IPS-11a (cell line): Measurements from ENCODE around the gene CEP83.

ENCODE experiments used
- H3K4me3 ChIP-seq: one replicate; pipeline ENCODE4 v1.5.1; 2013; ENCODE audit warnings: low read depth, low read length, control low read depth

The CEP83 gene

GRCh38 chr12:94273272-94273671, 186.4 kb downstream of the CEP83 start:
- H3K4me3 ChIP-seq, result no peak overlapping the region

DNA sequence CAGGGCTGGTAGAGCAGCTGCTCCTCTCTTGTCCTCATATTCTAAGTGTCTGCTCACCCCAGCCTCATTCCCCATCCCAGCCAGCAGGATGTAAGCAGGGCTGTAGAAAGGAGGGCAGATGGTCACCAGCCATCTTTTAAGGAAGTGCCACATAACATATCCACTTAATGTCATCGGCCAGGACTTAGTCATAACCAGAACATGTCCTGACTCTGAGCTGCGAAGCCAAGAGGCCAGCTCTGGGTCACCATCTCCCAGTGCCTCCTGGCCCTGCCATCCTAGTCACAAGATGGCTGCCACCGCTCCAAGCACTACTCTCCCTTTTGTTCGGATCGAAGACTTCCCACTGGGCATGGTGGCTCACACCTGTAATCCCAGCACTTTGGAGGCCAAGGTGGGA, 187.4 kb downstream of the CEP83 start:
- no peak overlapping the region for H3K4me3 ChIP-seq

GRCh38 chr12:94271351-94271750, 188.3 kb downstream of the CEP83 start:
- H3K4me3 ChIP-seq, result no peak overlapping the region

DNA sequence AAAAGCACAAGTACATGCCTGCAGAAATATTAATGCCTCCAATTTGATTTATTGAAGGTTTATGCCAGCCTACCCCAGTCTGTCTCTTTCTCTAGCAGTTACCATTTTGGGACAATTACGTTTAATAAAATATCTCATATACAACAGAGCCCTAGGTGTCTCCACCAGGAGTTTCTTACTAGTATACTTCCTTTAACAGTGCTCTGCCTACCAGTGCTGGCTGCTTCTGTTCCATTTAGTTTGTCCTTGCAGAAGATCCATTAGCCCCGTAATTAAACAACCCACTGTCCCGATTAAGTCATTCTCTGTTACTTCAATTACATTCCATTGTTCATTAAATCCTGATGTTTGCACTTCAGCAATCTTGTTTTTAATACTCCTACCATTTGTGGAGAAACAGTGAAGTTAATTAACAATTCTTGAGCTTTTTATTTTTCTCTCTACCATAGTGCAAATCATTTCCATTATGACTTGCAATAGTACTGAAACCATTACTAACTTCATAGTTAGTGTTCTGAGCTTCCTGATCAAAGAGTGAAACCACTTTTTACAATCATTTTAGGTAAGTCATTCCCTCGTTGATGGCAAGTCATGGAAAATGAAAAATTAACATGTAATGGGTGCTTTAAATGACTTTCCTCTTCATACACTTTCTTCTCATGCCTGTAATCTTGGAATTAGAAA, 190.2 kb downstream of the CEP83 start:
- no peak overlapping the region for H3K4me3 ChIP-seq

DNA sequence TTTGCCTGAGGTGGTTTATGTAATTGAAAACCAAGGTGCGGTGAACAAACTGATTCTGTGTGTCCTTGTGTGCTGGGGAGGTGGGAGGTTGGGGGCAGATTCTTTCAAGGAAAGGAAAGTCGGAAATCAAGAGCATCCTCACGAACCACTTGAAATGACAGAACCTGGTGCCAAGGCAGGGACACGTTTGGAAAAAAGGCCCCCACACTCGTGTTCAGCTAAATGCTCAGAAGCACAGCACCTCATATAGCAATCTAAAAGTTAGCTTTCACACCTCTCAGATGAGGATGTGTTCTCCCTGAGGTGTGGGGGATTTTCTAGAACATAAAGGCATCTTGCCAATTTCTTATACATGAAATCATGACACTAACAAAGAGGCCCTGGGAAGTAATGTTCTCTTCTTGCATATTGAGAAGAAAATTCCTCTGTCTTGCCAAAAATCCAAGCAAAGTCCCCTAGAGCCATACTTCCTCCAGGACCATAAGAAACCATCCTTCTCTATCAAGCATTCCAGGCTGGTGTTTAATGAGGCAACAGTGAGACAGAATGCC, 191.7 kb downstream of the CEP83 start:
- H3K4me3 ChIP-seq, result no peak overlapping the region

DNA sequence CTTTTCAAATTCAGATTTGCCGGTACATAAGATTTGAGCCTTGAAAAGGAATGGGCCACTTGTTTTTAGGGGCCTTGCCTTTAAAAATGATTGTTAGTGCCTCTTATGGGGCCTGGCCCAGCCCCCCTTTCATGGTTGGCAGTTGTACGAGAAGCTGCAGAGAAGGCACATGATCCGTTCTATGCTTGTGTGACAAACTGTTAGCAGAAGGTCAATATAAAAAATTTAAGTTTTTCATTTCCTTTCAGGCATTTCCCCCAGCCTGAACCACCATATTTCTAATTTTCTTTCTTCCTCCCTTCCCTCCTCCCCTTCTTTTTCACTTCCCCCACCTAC, 192.2 kb downstream of the CEP83 start:
- no peak overlapping the region for H3K4me3 ChIP-seq

DNA sequence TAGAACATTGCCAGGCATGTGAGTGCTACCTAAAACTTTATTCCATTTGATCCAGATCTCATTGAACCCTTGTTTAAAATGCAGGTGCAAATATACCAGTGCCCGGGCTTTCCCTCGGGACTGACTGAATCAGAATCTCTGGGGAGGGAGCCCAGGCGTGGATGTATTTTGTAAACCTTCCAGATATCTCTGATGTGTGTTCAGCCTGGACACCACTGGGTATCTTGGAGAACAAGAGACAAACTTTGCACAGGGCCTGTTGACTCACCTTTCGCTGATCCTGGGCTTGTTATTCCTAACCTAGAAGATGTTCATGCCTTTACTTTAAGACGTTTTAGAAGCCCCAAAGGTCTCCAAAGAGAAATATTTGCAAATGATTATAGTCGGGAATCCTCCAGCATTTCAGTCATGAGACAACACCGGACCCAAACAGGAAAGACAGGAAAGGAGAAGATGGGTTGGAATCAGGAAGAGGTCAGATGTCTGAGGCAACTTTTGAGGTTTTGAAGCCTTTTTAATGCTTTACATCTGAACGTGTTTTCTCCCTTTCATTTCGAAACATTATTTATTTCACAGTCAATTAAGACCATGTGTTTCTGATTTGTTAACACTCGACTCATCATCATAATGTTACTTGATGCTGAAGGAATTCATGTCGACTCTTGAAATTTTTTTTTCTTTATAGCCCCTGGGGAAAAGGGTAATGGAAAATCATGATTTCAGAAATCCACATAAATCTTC, 192.7 kb downstream of the CEP83 start:
- H3K4me3 ChIP-seq, result no peak overlapping the region

- H3K4me3 ChIP-seq, result no peak overlapping the region
These were observed 193.5 kb downstream of the CEP83 start for GRCh38 chr12:94265966-94266745.

- no peak overlapping the region for H3K4me3 ChIP-seq
These were observed 194.1 kb downstream of the CEP83 start for GRCh38 chr12:94265539-94265938.

- no peak overlapping the region for H3K4me3 ChIP-seq
These were observed 194.8 kb downstream of the CEP83 start for GRCh38 chr12:94264736-94265485.

GRCh38 chr12:94263905-94264561, 195.6 kb downstream of the CEP83 start:
- no peak overlapping the region for H3K4me3 ChIP-seq

DNA sequence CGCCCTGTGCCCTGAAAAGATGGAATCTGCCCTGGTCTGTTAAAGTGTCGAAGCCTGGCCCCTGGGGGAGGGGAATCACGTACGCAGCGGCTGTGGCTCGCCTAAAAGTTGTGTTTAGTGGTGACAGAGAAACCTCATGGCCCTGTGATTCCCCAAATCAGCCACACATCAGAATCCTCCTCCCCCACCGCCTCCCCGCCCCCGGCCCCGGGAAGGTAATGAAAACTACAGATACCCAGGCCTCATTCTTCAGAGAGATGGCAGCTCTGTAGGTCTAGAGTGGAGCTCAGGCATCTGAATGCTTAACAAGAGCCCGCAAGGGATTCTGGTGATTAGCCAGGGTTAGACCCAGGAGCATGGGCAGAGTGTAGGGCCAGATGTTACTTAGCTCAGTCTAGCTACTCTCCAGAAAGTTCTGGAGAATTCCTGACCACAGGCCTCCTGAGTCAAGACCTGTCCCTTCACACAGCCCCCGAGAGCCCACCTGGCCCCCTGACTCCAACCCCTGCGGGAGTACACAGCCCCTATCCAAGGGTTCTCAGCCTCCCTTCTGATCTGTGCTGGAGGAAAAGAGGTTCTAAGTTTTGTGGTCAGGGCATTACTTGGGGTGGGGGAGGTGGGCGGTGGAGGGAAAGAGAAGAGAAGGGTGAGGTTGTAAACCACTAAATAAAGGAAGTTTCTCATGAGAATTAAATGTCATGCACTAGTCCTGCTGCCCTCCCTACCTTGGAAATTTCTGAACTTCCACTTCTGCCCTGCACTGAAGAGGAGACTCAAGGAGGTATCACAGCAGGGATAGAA, 196.5 kb downstream of the CEP83 start:
- H3K4me3 ChIP-seq, result no peak overlapping the region

DNA sequence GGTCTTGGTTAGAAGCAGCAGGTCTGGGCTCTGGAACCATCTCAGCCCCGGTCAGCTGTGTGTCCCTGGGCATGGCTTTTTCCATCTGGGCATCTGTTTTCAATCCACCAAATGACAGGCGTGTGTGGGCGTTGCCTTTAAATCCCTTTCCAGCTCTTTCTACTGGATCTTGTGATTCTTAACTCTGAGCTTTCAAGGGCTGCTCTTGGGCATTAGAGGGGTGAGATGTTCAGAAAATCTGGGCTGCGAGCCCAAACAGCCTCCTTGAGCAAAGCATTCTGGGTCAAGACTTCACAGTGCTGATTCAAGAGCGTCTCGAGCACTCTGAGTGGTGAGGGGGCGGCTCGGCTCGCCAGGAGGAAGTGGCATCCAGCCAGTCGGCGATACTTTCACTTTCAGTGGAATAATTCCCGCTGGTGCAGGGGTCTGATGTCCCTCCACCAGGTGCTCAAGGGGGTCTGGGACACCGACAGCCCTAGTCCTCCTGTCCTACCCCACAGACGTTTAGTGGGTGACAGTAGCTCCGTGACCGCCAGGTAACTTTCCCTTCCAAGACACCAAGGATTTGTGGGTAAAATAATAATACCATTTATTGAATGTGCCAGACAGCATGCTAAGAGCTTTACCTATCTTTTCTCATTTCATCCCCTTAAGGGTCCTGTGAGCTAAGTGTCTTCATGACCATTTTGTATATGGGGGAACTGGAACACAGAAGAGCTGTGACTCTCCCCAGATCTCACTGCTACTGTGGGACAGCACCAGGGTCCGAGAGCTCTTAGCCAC, 197.2 kb downstream of the CEP83 start:
- no peak overlapping the region for H3K4me3 ChIP-seq

- H3K4me3 ChIP-seq, result no peak overlapping the region
These were observed 197.9 kb downstream of the CEP83 start for GRCh38 chr12:94261786-94262185.

GRCh38 chr12:94261119-94261518, 198.5 kb downstream of the CEP83 start:
- H3K4me3 ChIP-seq, result no peak overlapping the region

DNA sequence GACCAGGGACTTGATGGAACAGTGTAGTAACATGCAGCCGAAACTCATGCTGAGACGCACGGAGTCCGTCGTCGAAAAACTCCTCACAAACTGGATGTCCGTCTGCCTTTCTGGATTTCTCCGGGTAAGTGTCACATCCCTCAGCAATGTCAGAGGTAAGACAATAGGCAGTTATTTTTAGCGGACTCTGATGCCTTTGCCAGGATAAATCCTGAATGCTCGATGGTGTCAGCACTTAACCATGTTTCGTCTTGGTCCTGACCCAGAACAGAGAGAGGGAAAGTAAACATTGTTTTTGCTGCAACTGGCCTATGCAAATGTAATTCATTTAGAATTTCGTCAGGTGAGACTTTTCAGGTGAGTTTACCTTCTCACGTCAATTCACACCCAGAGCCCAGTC, 198.9 kb downstream of the CEP83 start:
- H3K4me3 ChIP-seq, result no peak overlapping the region

- H3K4me3 ChIP-seq, result no peak overlapping the region
These were observed 199.7 kb downstream of the CEP83 start for GRCh38 chr12:94260017-94260416.

GRCh38 chr12:94258593-94258992, 201.1 kb downstream of the CEP83 start:
- H3K4me3 ChIP-seq, result no peak overlapping the region
